Esophagus squamous epithelium (tissue), 5 donors: ENCODE measurements around the gene RNU4-1. TPM values are rescaled to one million over a fixed set of nuclear protein-coding genes. Genes with fewer than 3 reads are reported as not detected.
"Not testable (repeated sequence)": the region's sequence is repeated elsewhere in the genome, so short reads cannot be mapped to it uniquely, and the experiment has no call there.

Experiments used
- DNase-seq: peaks from one replicate; lab custom pipeline; 2025; lab: John Stamatoyannopoulos, UW
- H3K27ac ChIP-seq, 4 donors: fragments of 200-600 bp; sonication (generic); one replicate each; pipeline ENCODE4 v1.5.1; 2016 to 2019; ENCODE audit warnings: mild to moderate bottlenecking in 1 of 4
- H3K27me3 ChIP-seq, 4 donors: fragments of 200-600 bp; sonication (generic); 1 replicate in 3 of 4; 2 replicates in 1 of 4; pipeline versions ENCODE4 v1.5.1 to v1.6.0; 2017 to 2021; ENCODE audit warnings: antibody characterized with exemption in 1 of 4
- H3K36me3 ChIP-seq, 3 donors: fragments of 200-600 bp; sonication (generic); one replicate each; pipeline ENCODE4 v1.5.1; 2016 to 2019
- H3K4me1 ChIP-seq, 3 donors: fragments of 200-600 bp; sonication (generic); one replicate each; pipeline ENCODE4 v1.5.1; 2017 to 2019
- H3K4me3 ChIP-seq, 4 donors: fragments of 200-600 bp; sonication (generic); 1 replicate in 3 of 4; 2 replicates in 1 of 4; pipeline ENCODE4 v1.5.1; 2016 to 2019; ENCODE audit warnings: mild to moderate bottlenecking in 2 of 4, moderate library complexity in 1 of 4
- H3K9me3 ChIP-seq, 3 donors: fragments of 200-600 bp; sonication (generic); one replicate each; pipeline ENCODE4 v1.5.1; 2016 to 2019
- CTCF ChIP-seq, 6 experiments: fragments of 450-650 bp in 4 of 6; fragments of 200-600 bp in 2 of 6; sonication (generic) in 2 of 6; IDR thresholded peaks; one replicate each; pipeline ENCODE4 v1.5.1; 2016 to 2019; ENCODE audit warnings: antibody characterized with exemption in 6 of 6, mild to moderate bottlenecking in 4 of 6, moderate library complexity in 4 of 6
- POLR2A ChIP-seq, 4 donors: fragments of 450-650 bp; IDR thresholded peaks; one replicate each; pipeline ENCODE4 v1.6.1; 2017; ENCODE audit warnings: antibody characterized with exemption in 4 of 4, mild to moderate bottlenecking in 4 of 4, moderate library complexity in 3 of 4
- WGBS, 2 donors: methylation state at CpG; one replicate each; pipeline ENCODE4 v1.1.5; 2018; 5-methylcytosine and 5-hydroxymethylcytosine counted together
- intact Hi-C: fragments of 100-400 bp; cut with DNase I; formaldehyde crosslinking; loops from one replicate; pipeline ENCODE4 v1.15.0; 2022
- total RNA-seq, 4 donors: library from RNA; depleted of rRNA; stranded (reverse); fragments of >200 nt; gene quantifications; one replicate each; pipeline ENCODE4 v1.1.0, GENCODE V29; 2016
- donor health status: DM: yes; HTN: yes; CAD: no.

The RNU4-1 gene
- total RNA-seq = under 1 TPM in 3 of 4 donors, not detected in 1; under 0.01 TPM

- DNase-seq = no peak
- TF ChIP-seq CTCF (IDR thresholded peaks at IDR 0.05) (no peak), POLR2A (IDR thresholded peaks at IDR 0.05) (peak in 2 of 4 donors; percentile 68 to 70)
- Histone ChIP-seq H3K4me1 (peaks cover 8 to 23% (median 11%) of the 10 kb centered on the region in 3 donors), H3K27ac (peak within 1 kb of the TSS; percentile 91 to 98 (median 96)), H3K36me3 (no peaks in the 10 kb centered on the region), H3K9me3 (no peaks in the 10 kb centered on the region), H3K27me3 (no peaks in the 10 kb centered on the region), H3K4me3 (peak within 1 kb of the TSS; percentile 44 to 69 (median 57))
- WGBS, 2 donors = 0% methylated on average over 29 of the region's 29 CpGs
- intact Hi-C loops = no loop called here
Observed at GRCh38 chr12:120292661-120293531, at the start of gene RNU4-1. RNU4-1 (minus strand) TSS chr12:120293237.

- H3K27me3 ChIP-seq = no peaks in the 10 kb centered on the region
- H3K36me3 ChIP-seq = no peaks in the 10 kb centered on the region
- intact Hi-C loops = no loop called here
- no peak overlapping the region for H3K4me3 ChIP-seq
- DNase-seq = no peak
- TF ChIP-seq POLR2A (IDR thresholded peaks at IDR 0.05) (no peak), CTCF (IDR thresholded peaks at IDR 0.05) (no peak)
- no peaks in the 10 kb centered on the region for H3K9me3 ChIP-seq
- no peak overlapping the region for H3K27ac ChIP-seq
- H3K4me1 ChIP-seq = no peaks in the 10 kb centered on the region
- 51 to 74% methylated on average over 9 to 14 of the region's 30 CpGs for WGBS, 2 donors
Observed at GRCh38 chr12:120342175-120343038, 49.4 kb upstream of the RNU4-1 start.

DNA sequence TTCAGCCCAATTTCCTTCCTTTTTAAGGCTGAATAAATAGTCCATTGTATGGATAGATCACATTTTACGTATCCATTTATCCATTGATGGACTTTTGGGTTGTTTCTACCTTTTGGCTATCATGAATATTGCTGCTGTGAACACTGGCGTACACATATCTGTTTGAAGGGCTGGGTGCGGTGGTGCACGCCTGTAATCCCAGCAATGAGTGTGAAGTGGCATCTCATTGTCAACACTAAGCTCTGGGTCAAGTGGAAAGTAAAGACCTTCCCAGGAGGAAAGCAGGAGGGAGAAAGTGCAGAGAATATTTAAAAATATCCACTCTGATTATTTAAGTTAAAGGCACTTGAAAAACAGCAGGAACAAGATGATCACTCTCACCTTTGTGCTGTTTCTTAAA, 46.2 kb upstream of the RNU4-1 start:
- H3K27me3 ChIP-seq = no peaks in the 10 kb centered on the region

DNA sequence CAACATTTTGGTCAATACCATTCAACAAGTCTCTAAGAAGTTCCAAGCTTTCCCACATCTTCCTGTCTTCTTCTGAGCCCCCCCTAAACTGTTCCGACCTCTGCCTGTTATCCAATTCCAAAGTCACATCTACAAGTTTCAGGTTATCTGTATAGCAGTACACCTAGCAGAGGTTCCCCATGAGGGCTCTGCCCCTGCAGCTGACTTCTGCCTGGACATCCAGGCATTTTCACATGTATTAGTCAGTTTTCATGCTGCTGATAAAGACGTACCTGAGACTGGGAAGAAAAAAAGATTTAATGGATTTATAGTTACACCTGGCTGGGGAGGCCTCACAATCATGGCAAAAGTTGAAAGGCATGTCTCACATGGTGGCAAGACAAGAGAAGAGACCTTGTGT, 44.7 kb upstream of the RNU4-1 start:
- no peaks in the 10 kb centered on the region for H3K9me3 ChIP-seq
- 71 to 92% methylated on average over 2 of the region's 2 CpGs for WGBS, 2 donors
- DNase-seq = no peak
- H3K4me1 ChIP-seq = no peaks in the 10 kb centered on the region
- TF ChIP-seq CTCF (IDR thresholded peaks at IDR 0.05) = no peak
- no peak for TF ChIP-seq POLR2A (IDR thresholded peaks at IDR 0.05)
- intact Hi-C loops = no loop called here
- H3K4me3 ChIP-seq = no peak overlapping the region
- H3K27me3 ChIP-seq = no peaks in the 10 kb centered on the region
- no peak overlapping the region for H3K27ac ChIP-seq
- no peaks in the 10 kb centered on the region for H3K36me3 ChIP-seq

More for the DNA sequence above, 46.2 kb upstream of the RNU4-1 start:
- Histone ChIP-seq H3K27ac (no peak overlapping the region), H3K4me1 (no peaks in the 10 kb centered on the region), H3K4me3 (no peak overlapping the region), H3K9me3 (no peaks in the 10 kb centered on the region), H3K36me3 (no peaks in the 10 kb centered on the region)
- TF ChIP-seq CTCF (IDR thresholded peaks at IDR 0.05) (no peak), POLR2A (IDR thresholded peaks at IDR 0.05) (no peak)
- no peak for DNase-seq
- 88 to 93% methylated on average over 3 to 4 of the region's 4 CpGs for WGBS, 2 donors
- intact Hi-C loops = no loop called here

DNA sequence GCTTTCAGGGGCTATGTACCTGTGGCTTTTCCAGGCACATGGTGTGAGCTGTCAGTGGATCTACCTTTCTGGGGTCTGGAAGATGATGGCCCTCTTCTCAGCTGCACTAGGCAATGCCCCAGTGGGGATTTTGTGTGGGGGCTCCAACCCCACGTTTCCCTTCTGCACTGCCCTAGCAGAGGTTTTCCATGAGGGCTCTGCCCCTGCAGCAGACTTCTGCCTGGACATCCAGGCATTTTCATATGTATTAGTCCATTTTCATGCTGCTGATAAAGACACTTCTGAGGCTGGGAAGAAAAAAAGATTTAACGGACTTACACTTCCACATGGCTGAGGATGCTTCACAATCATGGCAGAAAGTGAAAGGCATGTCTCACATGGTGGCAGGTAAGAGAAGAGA, 43.4 kb upstream of the RNU4-1 start:
- WGBS, 2 donors = 85 to 100% methylated on average over 1 to 2 of the region's 2 CpGs
- H3K4me1 ChIP-seq, H3K4me3 ChIP-seq, intact Hi-C loops, H3K36me3 ChIP-seq, H3K27me3 ChIP-seq, DNase-seq, H3K27ac ChIP-seq, H3K9me3 ChIP-seq: not testable (repeated sequence)
